Mesenteric fat pad (tissue), 1 donor: ENCODE measurements around the gene TNRC6B. TPM values are rescaled to one million over a fixed set of nuclear protein-coding genes. Genes with fewer than 3 reads are reported as not detected.
"Not testable (repeated sequence)": the region's sequence is repeated elsewhere in the genome, so short reads cannot be mapped to it uniquely, and the experiment has no call there.

ENCODE experiments used
- DNase-seq: peaks from one replicate; pipeline ENCODE4 v3.0.0-alpha.2; 2020; ENCODE audit warnings: low spot score
- total RNA-seq: library from RNA; stranded (reverse); fragmentation: NEBNext Ultra II Directional; extraction: Animal tissue kit (Norgen Biotek cat#: 25700); gene quantifications from one replicate; pipeline ENCODE4 v1.2.1, GENCODE V29; 2021
- donor health status: DM: yes; HTN: yes; CAD: no.

Gene TNRC6B
- total RNA-seq, 1 donor from 2014 or later, result 37.4 TPM

DNA sequence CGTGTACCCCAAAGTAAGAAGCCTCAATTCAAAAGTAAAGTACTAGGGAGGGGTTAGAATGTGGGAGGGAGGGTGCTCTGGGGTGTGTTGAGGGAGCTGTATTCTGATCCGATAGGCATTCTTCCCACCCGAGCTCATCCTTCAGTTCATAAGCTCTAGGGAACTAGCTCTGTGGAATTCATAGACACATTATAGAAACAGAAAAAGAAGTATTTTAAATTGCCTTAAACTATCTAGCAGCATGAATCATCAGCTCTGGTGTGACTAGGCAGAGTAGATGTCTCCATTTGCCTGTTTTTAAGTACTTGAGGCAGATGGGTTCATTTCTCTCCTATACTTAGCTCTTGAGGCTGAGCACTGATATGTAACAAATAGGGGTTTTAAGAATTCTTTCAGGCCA, 185.3 kb downstream of the TNRC6B start:
- no peak for DNase-seq

DNA sequence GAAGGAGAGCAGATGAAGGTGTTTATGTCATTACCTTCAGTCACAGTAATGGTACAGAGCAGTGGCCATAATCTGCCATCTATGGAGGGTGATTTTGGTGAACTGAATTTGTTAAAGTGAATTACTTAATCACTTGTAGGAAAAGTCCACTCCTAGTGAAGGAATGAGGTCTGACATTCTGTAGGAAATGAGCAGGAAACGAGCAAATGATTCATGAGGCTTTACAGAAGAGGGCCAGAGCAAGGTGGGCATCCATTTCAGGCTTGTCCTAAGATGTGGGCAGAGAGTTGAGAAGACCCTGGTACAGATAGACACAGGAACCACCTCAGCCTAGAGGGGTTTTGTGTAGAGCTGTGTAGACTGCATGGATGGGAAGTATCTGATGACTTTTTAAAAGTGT, 186.7 kb downstream of the TNRC6B start:
- no peak for DNase-seq

DNA sequence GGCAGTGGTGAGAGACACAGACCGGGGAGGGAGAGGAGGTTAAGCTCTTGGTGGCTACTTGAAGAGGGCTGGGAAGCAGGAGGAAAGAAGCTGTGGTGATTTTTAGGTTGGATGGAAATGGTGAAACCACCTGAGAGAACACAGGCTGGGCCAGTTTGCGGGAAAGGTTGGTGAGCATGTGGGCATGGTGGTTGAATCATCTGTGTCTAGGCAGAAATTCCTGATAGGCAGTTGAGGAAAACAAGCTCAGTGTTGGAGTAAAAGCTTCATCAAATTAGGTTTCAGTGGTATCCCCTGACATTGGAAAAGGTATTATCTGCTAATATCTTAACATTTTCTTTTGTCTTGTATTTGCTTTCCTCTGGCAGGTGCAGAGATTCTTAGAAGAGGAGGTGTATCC, 188.3 kb downstream of the TNRC6B start:
- DNase-seq, result no peak

DNA sequence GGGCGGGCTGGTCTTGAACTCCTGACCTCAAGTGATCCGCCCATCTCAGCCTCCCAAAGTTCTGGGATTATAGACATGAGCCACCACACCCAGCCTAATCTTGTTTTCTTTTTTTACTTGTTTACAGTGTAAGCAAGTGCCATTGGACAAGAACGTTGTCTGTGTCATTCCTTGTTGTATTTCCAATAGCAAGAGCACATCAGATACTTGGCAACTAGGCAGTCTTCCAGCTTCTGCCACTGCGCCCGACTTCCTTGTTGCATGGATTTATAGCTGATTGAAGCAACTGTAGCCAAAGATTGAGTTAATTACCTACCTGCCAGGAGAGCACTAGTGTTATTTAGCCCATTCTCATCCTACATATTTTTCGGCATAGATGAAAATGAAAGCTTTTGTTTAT, 189.6 kb downstream of the TNRC6B start:
- no peak for DNase-seq

DNA sequence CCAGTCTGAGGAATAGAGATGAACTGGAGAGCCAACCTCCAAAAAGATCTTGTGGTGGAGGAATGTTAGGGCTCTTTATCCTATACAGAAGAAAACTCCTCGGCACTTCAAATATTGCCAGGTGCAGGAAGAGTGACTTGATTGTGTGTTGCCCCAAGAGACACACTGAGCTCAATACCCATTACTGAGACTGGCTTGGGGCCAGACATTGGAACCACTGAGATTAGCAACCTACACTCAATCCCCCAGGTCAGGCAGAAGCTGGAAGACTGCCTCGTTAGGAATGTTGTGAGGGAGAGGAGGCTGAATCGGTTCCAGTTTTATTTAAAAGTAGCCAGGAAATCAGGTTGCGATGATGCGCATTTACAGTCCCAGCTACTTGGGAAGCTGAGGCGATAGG, 190.3 kb downstream of the TNRC6B start:
- no peak for DNase-seq

DNA sequence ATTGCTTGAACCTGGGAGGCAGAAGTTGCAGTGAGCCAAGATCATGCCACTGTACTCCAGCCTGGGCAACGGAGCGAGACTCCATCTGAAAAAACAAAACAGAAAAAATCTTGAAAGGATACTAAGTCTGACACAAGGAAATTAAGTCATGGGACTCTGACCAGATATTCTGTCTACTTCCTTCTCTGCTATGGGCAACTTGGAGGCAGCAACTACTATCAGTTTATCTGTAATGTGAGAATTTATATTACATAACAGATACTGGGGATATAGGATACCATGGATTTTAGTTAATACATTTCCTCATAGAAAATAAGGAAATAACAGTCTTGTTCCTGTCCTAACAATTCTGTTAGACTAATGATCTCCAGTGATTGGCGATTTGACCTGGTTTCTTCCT, 191.1 kb downstream of the TNRC6B start:
- no peak for DNase-seq

DNA sequence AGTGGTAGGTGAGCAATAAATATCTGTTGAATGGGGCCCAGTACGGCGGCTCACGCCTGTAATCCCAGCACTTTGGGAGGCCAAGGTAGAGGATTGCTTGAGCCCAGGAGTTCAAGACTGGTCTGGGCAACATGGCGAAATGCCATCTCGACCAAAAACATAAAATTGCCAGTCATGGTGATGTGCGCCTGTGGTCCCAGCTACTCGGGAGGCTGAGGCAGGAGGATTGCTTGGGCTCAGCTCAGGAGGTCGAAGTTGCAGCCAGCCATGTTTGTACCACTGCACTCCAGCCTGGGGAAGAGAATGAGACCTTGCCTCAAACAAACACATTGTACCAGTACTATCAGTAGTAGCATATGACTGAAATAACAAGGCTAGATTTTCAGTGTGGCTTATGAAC, 196.8 kb downstream of the TNRC6B start:
- no peak for DNase-seq

DNA sequence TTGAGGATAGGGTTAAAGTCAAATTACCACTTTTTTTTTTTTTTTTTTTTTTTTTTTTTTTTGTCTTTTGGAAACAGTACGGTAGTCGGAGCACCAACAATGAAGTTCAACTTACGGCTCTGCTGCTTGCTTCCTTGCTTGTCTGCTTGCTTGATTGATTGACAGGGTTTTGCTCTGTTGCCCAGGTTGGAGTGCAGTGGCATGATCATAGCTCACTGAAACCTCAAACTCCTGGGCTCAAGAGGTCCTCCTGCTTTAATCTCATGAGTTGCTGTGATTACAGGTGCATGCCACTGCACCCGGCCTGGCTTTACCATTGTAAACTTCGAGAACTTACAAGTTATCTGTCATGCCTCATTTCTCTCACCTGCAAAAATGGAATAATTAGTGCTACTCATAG, 198.4 kb downstream of the TNRC6B start:
- DNase-seq, result no peak

DNA sequence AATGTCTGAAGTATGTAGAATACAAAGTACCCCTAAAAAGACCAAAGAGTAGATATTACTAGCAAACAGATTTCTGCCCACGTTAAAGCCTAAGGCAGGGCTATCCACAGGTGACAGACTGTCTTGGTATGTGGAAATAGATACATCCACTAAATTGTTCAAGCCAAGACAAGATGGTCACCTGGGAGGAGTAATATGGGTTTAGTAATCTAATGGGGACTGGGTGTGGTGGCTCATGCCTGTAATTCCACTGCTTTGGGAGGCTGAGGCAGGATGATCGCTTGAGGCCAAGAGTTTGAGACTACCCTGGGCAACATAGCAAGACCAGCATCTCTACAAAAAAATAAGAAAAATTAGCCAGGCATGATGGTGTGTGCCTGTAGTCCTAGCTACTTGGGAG, 200.2 kb downstream of the TNRC6B start:
- DNase-seq, result no peak

DNA sequence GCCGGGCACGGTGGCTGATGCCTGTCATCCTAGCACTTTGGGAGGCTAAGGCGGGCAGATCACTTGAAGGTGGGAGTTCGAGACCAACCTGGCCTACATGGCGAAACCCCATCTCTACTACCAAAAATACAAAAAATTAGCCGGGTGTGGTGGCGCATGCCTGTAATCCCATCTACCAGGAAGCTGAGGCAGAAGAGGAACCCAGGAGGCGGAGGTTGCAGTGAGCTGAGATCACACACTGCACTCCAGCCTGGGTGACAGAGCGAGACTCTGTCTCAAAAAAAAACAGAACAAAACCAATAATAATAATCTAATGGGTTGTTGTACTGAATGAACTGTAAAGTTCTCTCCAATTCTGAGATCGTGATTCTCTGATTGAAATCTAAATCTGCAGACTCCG, 200.7 kb downstream of the TNRC6B start:
- not testable (repeated sequence) for DNase-seq

DNA sequence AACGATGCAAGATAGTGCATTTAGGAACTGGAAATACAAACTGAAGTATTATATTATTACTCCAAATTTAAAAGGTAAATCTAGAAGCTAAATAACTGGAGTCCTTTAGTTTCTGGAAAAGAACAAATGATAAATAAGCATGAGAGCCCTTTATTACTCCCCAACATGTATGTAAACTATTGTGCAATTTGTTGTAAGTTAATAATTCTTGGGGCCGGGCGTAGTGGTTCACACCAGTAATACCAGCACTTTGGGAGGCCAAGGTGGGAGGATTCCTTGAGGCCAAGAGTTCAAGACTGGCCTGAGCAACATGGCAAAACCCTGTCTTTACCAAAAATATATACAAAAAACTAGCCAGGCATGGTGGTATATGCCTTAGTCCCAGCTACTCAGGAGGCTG, 203.7 kb downstream of the TNRC6B start:
- no peak for DNase-seq

DNA sequence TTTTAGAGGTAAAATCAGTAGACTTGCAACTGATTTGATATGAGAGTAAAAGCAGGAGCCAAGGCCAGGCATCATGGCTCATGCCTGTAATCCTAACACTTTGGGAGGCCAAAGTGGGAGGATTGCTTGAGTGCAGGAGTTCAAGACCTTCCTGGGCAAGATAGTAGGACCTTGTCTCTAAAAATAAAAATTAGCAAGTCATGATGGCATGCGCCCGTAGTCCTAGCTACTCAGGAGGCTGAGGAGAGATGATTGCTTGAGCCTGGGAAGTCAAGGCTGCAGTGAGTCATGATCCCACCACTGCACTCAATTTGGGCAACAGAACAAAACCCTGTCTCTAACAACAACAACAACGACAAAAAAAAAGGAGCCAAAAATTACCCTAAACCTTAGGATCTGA, 206.2 kb downstream of the TNRC6B start:
- DNase-seq, result no peak

DNA sequence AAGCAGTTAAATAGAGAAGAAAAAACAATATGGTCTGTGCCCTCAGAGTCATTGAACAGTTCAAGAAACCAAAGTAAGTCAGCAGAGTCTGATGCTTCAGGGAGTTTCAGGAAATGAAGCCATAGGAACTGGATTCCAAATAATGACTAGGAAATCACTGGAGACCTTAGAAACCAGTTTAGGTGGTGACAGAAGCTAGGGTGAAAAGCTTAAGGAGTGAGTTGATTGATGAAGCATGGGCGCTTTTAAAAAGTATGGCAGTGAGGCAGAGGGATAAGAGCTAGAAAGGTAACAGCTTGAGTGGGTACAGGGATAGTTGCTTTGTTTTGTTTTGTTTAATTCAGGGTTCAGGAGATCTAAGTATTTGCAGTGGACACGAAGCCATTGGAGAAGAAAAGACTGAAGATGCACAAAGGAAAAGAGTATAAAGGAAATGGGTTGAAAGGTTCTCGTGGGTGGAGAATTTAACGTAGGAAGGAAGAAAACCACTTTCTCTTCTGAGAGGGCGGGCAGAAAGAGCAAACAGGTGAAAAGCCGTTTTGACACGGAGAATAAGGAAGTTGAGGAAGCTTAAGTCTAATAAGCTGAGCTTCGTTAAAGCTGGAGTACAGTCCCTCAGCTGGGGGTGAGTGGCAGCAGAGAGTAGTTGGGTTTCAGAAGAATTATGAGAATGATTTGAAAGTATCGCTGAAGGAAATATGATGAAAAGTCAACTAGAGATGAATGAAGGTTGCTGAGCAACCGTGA, 207.5 kb downstream of the TNRC6B start:
- no peak for DNase-seq

Other genes starting within 250 kb of the TNRC6B start
- not detected for gene TMA7B, start 217.5 kb upstream of the TNRC6B start, total RNA-seq
- 0.87 TPM for gene FAM83F, start 183.0 kb upstream of the TNRC6B start, total RNA-seq
- gene ADSL, start 168.6 kb downstream of the TNRC6B start, total RNA-seq, result 55.1 TPM
- gene SGSM3, start 192.7 kb downstream of the TNRC6B start, total RNA-seq, result 38.6 TPM